Renal pelvis (tissue), 4 donors: ENCODE data around the gene C1GALT1. TPM values are rescaled to one million over a fixed set of nuclear protein-coding genes. Genes with fewer than 3 reads are reported as not detected.

Experiments
- DNase-seq: peaks from one replicate; pipeline ENCODE4 v3.0.0-alpha.2; 2013
- polyA plus RNA-seq, 3 donors: library from polyadenylated mRNA; unstranded; fragments of 120-200 nt; gene quantifications; one replicate each; pipeline ENCODE4 v1.2.1, GENCODE V29; 2013; ENCODE audit not compliant: insufficient read length in 3 of 3

Gene C1GALT1
- polyA plus RNA-seq, 3 donors, result 36.9 to 54.2 (median 44.4) TPM

- DNase-seq, result no peak
Measured at GRCh38 chr7:7157887-7158271, 24.5 kb upstream of the C1GALT1 start.

DNA sequence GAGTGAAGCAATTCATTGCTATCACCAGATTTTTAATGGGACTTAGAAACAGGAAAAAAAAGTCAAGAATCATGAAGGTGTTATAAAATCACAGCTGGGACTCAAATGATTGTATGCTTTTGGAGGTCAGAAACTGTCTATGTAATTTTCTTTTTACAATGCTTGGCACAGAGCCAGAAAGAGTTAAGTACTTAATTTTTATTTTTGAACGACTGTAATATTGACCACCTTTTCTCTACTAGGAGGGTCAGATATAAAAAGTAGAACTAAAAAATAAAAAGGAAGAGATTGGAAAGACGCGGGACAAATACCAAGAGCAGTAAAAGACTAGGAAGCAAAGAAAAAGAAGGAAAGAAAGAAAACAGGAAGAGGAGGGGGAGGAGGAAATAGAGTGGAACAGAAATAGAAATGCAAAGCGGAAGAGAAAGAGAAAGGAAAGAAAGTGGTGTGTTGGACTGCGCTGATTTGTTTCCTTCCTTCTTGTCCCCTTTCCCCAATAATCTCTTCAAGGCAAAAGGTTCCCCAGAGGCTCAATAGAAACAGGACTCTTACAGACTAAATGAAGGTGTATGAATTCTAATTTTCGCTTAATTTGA is 23.2 kb upstream of the C1GALT1 start:
- no peak for DNase-seq

- DNase-seq, result no peak
Measured at GRCh38 chr7:7164591-7164990, 17.8 kb upstream of the C1GALT1 start.

DNA sequence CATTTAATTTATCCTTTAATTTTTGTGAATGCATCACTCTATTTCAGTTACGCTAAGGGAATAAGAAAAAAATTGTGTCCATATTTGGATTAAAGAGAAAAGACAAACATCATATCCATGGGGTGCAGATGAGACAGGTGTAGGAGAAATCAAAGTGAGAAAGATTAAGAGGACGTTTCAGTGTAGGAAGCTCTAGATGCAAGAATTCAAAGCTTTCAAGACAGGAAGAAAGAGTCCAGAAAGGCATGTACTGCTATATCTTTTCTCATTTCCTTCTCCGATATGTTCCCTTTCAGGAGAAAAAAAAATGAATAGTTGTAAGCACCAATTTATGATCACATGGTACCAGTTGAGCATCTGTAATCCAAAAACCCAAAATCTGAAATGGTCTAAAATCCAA is 17.0 kb upstream of the C1GALT1 start:
- DNase-seq, result no peak

DNA sequence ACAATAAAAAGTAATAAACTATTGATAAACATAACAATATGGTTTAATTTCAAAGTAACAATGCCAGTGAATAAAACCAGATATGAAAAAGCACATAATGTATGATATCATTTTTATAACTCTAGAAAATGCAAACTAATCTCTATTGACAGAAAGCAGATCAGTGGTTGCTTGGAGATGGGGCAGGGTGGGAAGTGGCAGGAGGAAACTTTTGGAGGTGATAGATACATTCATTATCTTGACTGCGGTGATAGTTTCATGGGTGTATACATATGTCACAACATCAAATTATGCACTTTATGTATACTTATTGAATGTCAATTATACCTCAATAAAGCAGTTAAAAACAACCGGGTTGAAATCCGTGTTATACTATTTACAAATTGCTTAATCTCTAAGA is 16.0 kb upstream of the C1GALT1 start:
- DNase-seq, result no peak

DNA sequence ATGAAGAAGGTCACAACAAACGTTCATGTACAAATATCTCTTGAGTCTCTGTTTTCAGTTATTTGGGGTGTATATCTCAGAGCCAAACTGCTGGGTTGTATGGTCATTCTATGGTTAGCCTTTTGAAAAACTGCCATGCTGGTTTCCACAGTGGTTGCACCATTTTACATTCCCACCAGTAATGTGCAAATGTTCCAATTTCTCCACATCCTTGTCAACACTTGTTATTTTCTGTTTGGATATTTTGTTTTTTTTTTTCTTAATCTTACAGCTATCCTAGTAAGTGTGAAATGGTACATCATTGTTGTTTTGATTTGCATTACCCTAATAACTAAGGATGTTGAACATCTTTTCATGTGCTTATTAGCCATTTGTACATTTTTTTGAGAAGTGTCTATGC is 13.0 kb upstream of the C1GALT1 start:
- no peak for DNase-seq

GRCh38 chr7:7173956-7174632 is 8.2 kb upstream of the C1GALT1 start:
- DNase-seq, result no peak

GRCh38 chr7:7175075-7175695 is 7.2 kb upstream of the C1GALT1 start:
- no peak for DNase-seq

- DNase-seq, result no peak
Measured at GRCh38 chr7:7176406-7177043, 5.8 kb upstream of the C1GALT1 start.

GRCh38 chr7:7177044-7177517 is 5.3 kb upstream of the C1GALT1 start:
- DNase-seq, result peak; percentile 57

DNA sequence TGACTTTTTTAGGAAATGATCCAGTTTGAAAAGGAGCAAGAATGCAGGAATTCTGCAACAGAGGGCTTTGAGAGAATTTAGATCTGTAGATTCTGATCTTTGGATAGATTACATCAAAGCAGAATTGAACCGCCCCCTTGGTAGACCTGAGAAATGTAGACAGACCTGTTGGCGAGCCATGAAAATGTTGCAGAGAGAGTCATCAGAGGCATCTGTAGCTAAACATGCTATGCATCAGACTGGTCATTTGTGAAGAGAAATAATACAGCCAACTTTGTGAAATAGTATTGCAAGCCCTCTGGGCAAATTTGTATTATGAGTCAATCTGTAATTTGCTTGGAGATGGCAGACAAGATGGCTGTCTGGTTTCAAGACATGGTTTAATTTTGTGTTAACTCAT is 4.3 kb upstream of the C1GALT1 start:
- DNase-seq, result no peak

GRCh38 chr7:7178906-7179305 is 3.4 kb upstream of the C1GALT1 start:
- no peak for DNase-seq

- DNase-seq, result no peak
Measured at GRCh38 chr7:7180725-7181449, 1.5 kb upstream of the C1GALT1 start.

DNA sequence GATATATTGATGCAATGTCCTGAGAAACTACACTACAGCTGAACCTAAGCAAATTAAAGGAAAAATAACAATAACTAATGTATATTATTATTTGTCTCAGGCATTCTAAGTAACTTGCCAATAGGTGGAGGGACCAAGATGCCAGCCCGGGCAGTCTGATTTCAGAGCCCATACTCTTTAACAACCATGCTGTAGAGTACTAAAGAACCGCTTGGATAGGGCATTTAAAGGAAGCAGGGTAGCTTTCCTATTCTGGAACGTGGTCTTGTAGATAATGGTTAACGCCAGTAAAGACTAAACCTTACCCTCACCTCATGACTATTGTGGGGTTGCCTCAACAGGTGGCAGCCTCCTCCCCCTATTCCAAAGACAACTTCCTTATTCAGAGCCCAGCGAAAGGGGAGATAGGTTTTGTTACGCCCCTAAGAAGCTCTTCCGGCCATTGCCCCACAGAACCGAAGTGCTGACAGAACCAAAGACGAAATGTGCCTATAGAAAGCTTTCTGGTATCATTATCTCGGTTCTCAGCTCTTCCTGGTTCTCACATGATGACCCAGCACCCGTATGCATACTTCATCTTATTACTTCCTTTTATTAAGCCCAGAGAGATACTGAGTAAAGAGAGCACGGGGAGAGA is 707 bp upstream of the C1GALT1 start:
- peak; percentile 60 for DNase-seq

GRCh38 chr7:7183061-7183837 is 905 bp downstream of the C1GALT1 start:
- DNase-seq, result no peak

- no peak for DNase-seq
Measured at GRCh38 chr7:7183838-7184463, 1.6 kb downstream of the C1GALT1 start.

GRCh38 chr7:7185371-7185989 is 3.1 kb downstream of the C1GALT1 start:
- no peak for DNase-seq

DNA sequence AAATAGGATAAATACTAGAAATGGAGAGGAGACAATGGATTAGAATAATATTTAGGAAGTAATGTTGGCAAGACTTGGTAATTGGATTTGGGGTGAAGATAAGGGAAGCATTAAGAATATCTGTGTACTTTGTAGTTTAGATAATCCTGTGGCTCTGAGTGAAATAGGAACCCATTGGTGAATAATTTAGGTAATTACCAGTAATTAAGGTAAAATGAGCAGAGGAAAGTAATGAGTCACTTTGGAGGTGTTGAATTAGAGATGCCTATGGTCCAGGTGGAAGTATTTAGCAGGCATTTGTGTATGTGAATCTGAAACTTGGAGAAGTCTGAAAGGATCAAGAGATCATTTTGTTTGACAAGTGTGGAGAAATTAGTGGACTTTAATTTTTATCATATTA is 5.7 kb downstream of the C1GALT1 start:
- DNase-seq, result no peak

DNA sequence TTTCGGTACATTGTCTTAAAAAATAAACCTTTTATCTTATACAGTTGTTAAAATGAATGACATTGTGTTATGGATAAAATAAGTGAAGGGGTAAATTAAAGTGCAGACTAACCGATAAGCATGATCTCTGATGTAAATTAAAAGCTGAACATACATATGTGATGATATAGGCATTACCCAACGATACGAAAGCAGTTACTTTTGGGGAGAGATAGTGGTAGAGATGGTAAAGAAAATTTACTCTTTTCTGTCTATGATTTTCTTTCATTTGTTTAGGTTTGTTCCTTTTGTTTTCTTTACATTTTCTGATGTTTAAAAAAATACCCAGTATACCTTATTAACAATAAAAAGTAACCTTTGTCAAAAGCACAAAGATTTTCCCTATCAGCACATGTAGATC is 6.4 kb downstream of the C1GALT1 start:
- DNase-seq, result no peak

DNA sequence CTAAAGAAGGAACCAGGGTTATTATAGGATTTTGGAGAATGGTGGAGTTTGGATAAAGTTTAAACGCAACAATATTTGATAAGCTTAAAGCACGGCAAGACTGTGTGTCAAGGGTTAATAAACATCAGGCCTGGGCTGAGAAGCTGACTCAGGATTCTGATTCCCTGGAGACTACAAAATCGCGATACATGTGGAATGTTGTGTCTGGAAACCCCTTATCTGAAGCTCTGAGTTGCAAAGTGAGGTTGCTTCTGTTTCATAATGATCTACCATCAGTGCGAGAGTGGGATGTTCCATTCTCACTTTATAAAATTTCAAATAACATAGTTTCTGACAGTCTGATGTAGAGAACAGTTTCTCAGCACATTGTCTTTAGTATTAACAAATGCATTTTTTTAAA is 7.8 kb downstream of the C1GALT1 start:
- DNase-seq, result no peak
